ENCODE results near the gene ADAMTS17.

The ADAMTS17 gene

DNA sequence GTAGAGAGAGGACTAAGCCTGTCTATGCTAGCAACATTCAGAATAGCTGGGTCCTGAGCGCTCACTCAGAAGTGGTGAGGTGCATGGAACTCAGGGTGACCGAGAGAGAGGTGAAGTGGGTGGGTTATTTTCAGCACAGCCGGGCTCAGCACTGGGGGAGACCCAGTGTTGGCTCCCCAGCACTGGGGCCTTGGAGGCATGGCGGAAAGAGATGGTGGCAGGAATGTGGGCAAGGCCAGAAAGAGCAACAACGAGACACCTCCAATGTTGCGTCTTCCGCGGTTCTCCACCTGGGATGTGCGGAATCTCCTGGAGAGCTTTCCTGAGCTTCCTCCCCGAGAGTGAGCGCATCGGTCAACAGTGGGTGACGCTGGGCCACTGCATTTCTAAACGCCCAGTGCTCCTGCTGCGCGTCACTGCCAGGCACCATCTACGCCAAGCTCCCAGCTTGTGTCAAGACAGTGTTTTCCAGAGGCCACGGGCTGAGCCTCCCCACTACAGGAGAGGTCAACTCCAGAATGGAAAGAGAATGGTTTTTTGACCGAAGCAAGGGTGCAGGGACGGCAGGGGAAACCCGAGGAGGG, 148.4 kb downstream of the ADAMTS17 start:
- Histone ChIP-seq H3K4me1 (ENCODE audit: control insufficient read depth, insufficient read depth, low read length) (no peaks in the 10 kb centered on the region), H3K27me3 (ENCODE audit: control insufficient read depth, insufficient read depth, low read length) (no peaks in the 10 kb centered on the region), H3K36me3 (ENCODE audit: control insufficient read depth, insufficient read depth, low read length) (no peaks in the 10 kb centered on the region), H3K9me3 (ENCODE audit: control insufficient read depth, insufficient read depth, low read length) (no peaks in the 10 kb centered on the region), H3K4me3 (ENCODE audit: low read depth, low read length) (no peak overlapping the region), H3K9ac (ENCODE audit: low read depth, low read length) (no peak overlapping the region)

DNA sequence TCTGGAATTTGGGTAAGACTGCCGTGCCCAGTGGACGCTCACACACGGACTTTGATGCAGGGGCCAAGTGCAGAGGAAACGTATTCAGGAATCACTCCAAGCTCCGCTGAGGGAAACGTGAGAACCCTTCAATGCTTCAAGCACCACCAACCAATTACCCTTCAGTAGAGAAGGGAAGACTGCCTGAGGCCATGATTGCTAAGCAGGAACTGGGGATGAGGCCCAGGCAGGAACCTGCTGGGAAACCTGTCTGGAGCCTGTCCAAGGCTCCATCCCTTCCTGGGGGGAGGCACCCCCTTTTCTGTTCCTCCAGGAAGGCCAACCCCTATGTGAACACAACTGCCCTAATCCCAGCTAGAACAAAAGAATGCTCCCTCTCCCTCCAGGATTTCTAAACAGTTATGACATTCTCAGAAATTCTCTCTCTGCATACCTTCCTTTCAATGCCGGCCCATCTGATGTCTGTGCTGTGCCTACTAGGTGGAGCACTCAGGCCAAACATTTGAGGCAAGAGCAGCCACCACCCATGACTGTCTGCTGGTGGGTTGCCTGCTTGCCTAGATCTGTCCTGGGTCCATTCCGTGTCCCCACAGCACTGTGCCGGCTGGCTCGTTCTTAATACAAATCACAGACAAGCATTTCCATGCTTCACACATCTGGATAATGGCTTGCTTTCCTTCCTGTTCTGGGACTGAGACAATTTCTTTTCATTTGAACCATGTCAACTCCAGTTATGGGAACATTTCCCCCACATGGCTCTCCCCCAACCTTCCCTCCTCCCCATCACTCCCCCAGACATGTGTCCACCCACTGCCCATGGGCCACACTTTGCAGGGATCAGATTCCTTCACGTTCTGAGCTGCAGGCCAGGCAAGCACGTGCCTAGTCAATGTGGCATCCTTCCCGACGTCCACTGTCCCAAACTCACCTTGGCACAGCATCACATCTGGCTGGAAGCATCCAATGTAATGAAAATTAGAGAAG, 149.4 kb downstream of the ADAMTS17 start:
- H3K4me1 ChIP-seq (ENCODE audit: control insufficient read depth, insufficient read depth, low read length), result no peaks in the 10 kb centered on the region
- no peaks in the 10 kb centered on the region for H3K27me3 ChIP-seq (ENCODE audit: control insufficient read depth, insufficient read depth, low read length)
- no peak overlapping the region for H3K4me3 ChIP-seq (ENCODE audit: low read depth, low read length)
- no peaks in the 10 kb centered on the region for H3K36me3 ChIP-seq (ENCODE audit: control insufficient read depth, insufficient read depth, low read length)
- no peak overlapping the region for H3K9ac ChIP-seq (ENCODE audit: low read depth, low read length)
- no peaks in the 10 kb centered on the region for H3K9me3 ChIP-seq (ENCODE audit: control insufficient read depth, insufficient read depth, low read length)

DNA sequence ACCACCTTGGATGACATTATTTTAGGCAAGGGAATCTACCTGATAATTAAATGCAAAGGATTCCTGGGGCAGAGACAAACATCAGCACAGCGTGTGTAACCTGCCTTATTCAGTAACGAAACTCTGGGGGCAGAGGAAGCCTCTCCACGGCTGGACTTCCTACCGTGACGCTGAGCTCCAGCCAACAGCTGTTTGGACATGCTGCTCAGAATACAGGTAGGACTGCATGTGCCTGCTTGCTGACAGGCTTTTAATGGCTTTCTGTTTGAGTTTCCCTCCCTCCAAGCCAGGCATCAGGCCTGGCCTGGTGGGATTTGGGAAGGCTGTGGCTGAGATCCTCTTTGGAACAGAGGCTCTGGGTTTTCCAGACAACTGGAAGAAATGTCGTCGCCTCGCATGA, 150.6 kb downstream of the ADAMTS17 start:
- Histone ChIP-seq H3K27me3 (ENCODE audit: control insufficient read depth, insufficient read depth, low read length) (no peaks in the 10 kb centered on the region), H3K9ac (ENCODE audit: low read depth, low read length) (no peak overlapping the region), H3K4me3 (ENCODE audit: low read depth, low read length) (no peak overlapping the region), H3K36me3 (ENCODE audit: control insufficient read depth, insufficient read depth, low read length) (no peaks in the 10 kb centered on the region), H3K4me1 (ENCODE audit: control insufficient read depth, insufficient read depth, low read length) (no peaks in the 10 kb centered on the region), H3K9me3 (ENCODE audit: control insufficient read depth, insufficient read depth, low read length) (no peaks in the 10 kb centered on the region)

DNA sequence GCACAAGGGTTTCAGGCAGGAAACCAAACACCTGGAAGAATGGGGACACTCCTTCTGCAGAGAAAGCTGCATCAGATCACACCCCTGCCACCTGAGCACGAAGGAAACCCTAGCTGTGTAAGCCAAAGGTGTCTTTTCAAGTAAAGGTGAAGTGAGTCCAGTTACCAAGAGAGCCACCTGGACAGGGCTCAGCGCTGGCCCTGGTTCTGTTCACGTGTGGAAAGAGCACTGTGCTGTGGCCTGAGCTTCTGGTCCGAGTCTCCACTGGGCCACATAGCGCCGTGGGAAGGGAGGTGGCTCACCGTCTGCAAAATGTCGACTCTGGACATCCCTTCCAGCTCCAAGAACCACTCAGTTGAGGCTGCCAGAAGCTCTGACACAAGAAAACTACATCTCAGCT, 151.1 kb downstream of the ADAMTS17 start:
- H3K27me3 ChIP-seq (ENCODE audit: control insufficient read depth, insufficient read depth, low read length), result no peaks in the 10 kb centered on the region
- H3K9me3 ChIP-seq (ENCODE audit: control insufficient read depth, insufficient read depth, low read length), result no peaks in the 10 kb centered on the region
- no peaks in the 10 kb centered on the region for H3K4me1 ChIP-seq (ENCODE audit: control insufficient read depth, insufficient read depth, low read length)
- no peaks in the 10 kb centered on the region for H3K36me3 ChIP-seq (ENCODE audit: control insufficient read depth, insufficient read depth, low read length)
- no peak overlapping the region for H3K4me3 ChIP-seq (ENCODE audit: low read depth, low read length)
- no peak overlapping the region for H3K9ac ChIP-seq (ENCODE audit: low read depth, low read length)

DNA sequence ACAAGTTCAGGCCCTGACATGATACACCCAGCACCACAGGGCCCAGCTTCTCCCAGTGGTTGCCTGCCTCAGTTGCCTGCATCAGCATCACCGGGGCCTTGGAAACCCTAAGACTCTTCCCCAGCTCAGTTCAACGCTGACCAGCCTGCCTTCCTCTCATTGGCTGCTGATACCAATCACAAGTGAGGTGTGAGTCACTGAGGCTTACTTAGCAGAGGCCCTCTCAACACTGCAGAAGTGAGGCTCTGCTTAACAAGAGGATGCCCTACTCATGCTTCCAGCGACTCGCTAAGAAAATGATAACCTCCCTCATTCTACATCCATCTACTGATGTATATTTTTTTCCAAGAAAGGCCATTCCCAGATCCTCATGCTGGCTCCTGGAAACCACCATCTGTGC, 151.9 kb downstream of the ADAMTS17 start:
- H3K9me3 ChIP-seq (ENCODE audit: control insufficient read depth, insufficient read depth, low read length), result no peaks in the 10 kb centered on the region
- H3K9ac ChIP-seq (ENCODE audit: low read depth, low read length), result no peak overlapping the region
- no peaks in the 10 kb centered on the region for H3K36me3 ChIP-seq (ENCODE audit: control insufficient read depth, insufficient read depth, low read length)
- H3K4me1 ChIP-seq (ENCODE audit: control insufficient read depth, insufficient read depth, low read length), result no peaks in the 10 kb centered on the region
- H3K4me3 ChIP-seq (ENCODE audit: low read depth, low read length), result no peak overlapping the region
- no peaks in the 10 kb centered on the region for H3K27me3 ChIP-seq (ENCODE audit: control insufficient read depth, insufficient read depth, low read length)

- no peaks in the 10 kb centered on the region for H3K9me3 ChIP-seq (ENCODE audit: control insufficient read depth, insufficient read depth, low read length)
- no peaks in the 10 kb centered on the region for H3K4me1 ChIP-seq (ENCODE audit: control insufficient read depth, insufficient read depth, low read length)
- no peaks in the 10 kb centered on the region for H3K27me3 ChIP-seq (ENCODE audit: control insufficient read depth, insufficient read depth, low read length)
- no peak overlapping the region for H3K9ac ChIP-seq (ENCODE audit: low read depth, low read length)
- H3K4me3 ChIP-seq (ENCODE audit: low read depth, low read length), result no peak overlapping the region
- H3K36me3 ChIP-seq (ENCODE audit: control insufficient read depth, insufficient read depth, low read length), result no peaks in the 10 kb centered on the region
Measured at GRCh38 chr15:100189319-100189718, 152.5 kb downstream of the ADAMTS17 start.

GRCh38 chr15:100187677-100188076, 154.1 kb downstream of the ADAMTS17 start:
- Histone ChIP-seq H3K9ac (ENCODE audit: low read depth, low read length) (no peak overlapping the region), H3K9me3 (ENCODE audit: control insufficient read depth, insufficient read depth, low read length) (no peaks in the 10 kb centered on the region), H3K27me3 (ENCODE audit: control insufficient read depth, insufficient read depth, low read length) (no peaks in the 10 kb centered on the region), H3K4me1 (ENCODE audit: control insufficient read depth, insufficient read depth, low read length) (no peaks in the 10 kb centered on the region), H3K36me3 (ENCODE audit: control insufficient read depth, insufficient read depth, low read length) (no peaks in the 10 kb centered on the region), H3K4me3 (ENCODE audit: low read depth, low read length) (no peak overlapping the region)

- H3K9ac ChIP-seq (ENCODE audit: low read depth, low read length), result no peak overlapping the region
- H3K9me3 ChIP-seq (ENCODE audit: control insufficient read depth, insufficient read depth, low read length), result no peaks in the 10 kb centered on the region
- H3K4me3 ChIP-seq (ENCODE audit: low read depth, low read length), result no peak overlapping the region
- no peaks in the 10 kb centered on the region for H3K4me1 ChIP-seq (ENCODE audit: control insufficient read depth, insufficient read depth, low read length)
- no peaks in the 10 kb centered on the region for H3K36me3 ChIP-seq (ENCODE audit: control insufficient read depth, insufficient read depth, low read length)
- no peaks in the 10 kb centered on the region for H3K27me3 ChIP-seq (ENCODE audit: control insufficient read depth, insufficient read depth, low read length)
Measured at GRCh38 chr15:100186960-100187359, 154.8 kb downstream of the ADAMTS17 start.

- Histone ChIP-seq H3K9ac (ENCODE audit: low read depth, low read length) (no peak overlapping the region), H3K27me3 (ENCODE audit: control insufficient read depth, insufficient read depth, low read length) (no peaks in the 10 kb centered on the region), H3K4me3 (ENCODE audit: low read depth, low read length) (no peak overlapping the region), H3K4me1 (ENCODE audit: control insufficient read depth, insufficient read depth, low read length) (no peaks in the 10 kb centered on the region), H3K36me3 (ENCODE audit: control insufficient read depth, insufficient read depth, low read length) (no peaks in the 10 kb centered on the region), H3K9me3 (ENCODE audit: control insufficient read depth, insufficient read depth, low read length) (no peaks in the 10 kb centered on the region)
Measured at GRCh38 chr15:100186366-100186765, 155.4 kb downstream of the ADAMTS17 start.

- H3K4me1 ChIP-seq (ENCODE audit: control insufficient read depth, insufficient read depth, low read length), result no peaks in the 10 kb centered on the region
- H3K27me3 ChIP-seq (ENCODE audit: control insufficient read depth, insufficient read depth, low read length), result no peaks in the 10 kb centered on the region
- no peak overlapping the region for H3K4me3 ChIP-seq (ENCODE audit: low read depth, low read length)
- no peak overlapping the region for H3K9ac ChIP-seq (ENCODE audit: low read depth, low read length)
- H3K36me3 ChIP-seq (ENCODE audit: control insufficient read depth, insufficient read depth, low read length), result no peaks in the 10 kb centered on the region
- no peaks in the 10 kb centered on the region for H3K9me3 ChIP-seq (ENCODE audit: control insufficient read depth, insufficient read depth, low read length)
Measured at GRCh38 chr15:100183921-100184495, 157.8 kb downstream of the ADAMTS17 start.

DNA sequence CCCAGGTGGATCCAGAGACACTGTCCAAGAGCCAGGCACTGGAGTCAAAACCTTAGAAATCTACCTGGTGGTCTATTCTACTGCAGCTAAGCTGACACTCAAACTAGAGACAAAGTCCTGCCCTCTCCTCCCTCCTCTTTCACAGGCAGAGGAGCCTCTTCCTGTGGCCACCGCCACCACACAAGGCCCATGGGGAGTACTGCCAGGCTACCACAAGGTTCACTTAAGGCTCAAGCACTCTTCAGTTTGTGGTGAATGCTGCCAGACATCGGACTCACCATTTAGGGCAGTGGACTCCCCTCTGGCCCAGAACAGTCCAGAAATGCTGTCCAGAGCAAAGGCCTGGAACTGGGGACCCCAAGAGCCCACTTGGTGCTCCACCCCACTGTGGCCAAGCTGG, 160.9 kb downstream of the ADAMTS17 start:
- no peak overlapping the region for H3K4me3 ChIP-seq (ENCODE audit: low read depth, low read length)
- H3K9ac ChIP-seq (ENCODE audit: low read depth, low read length), result no peak overlapping the region
- no peaks in the 10 kb centered on the region for H3K9me3 ChIP-seq (ENCODE audit: control insufficient read depth, insufficient read depth, low read length)
- H3K36me3 ChIP-seq (ENCODE audit: control insufficient read depth, insufficient read depth, low read length), result no peaks in the 10 kb centered on the region
- no peaks in the 10 kb centered on the region for H3K4me1 ChIP-seq (ENCODE audit: control insufficient read depth, insufficient read depth, low read length)
- H3K27me3 ChIP-seq (ENCODE audit: control insufficient read depth, insufficient read depth, low read length), result no peaks in the 10 kb centered on the region
